Measurements from ENCODE around the gene SLCO2B1. TPM values are rescaled to one million over a fixed set of nuclear protein-coding genes. Genes with fewer than 3 reads are reported as not detected.

SLCO2B1 gene
- polyA plus RNA-seq, 1 donor, result 81.4 TPM

- Histone ChIP-seq H3K4me1 (ENCODE audit: control insufficient read depth, insufficient read depth, low read length) (no peaks in the 10 kb centered on the region), H3K27me3 (ENCODE audit: control insufficient read depth, insufficient read depth, low read length) (peaks cover 2% of the 10 kb centered on the region), H3K9me3 (ENCODE audit: control insufficient read depth, low read depth, low read length) (no peaks in the 10 kb centered on the region), H3K4me3 (ENCODE audit: low read length) (no peak overlapping the region), H3K27ac (ENCODE audit: low read length) (no peak overlapping the region), H3K36me3 (ENCODE audit: control insufficient read depth, insufficient read depth, low read length) (no peaks in the 10 kb centered on the region)
- DNase-seq, result peak; percentile 72 to 77
- no CpG with 5 or more reads among the region's 8 CpGs for WGBS (ENCODE audit: insufficient coverage, low lambda C conversion rate)
Measured at GRCh38 chr11:75214411-75214821, 63.5 kb downstream of the SLCO2B1 start.

- H3K27ac ChIP-seq (ENCODE audit: low read length), result no peak overlapping the region
- no peak for DNase-seq
- no peaks in the 10 kb centered on the region for H3K36me3 ChIP-seq (ENCODE audit: control insufficient read depth, insufficient read depth, low read length)
- H3K4me3 ChIP-seq (ENCODE audit: low read length), result no peak overlapping the region
- H3K4me1 ChIP-seq (ENCODE audit: control insufficient read depth, insufficient read depth, low read length), result no peaks in the 10 kb centered on the region
- H3K9me3 ChIP-seq (ENCODE audit: control insufficient read depth, low read depth, low read length), result no peaks in the 10 kb centered on the region
- peaks cover 2% of the 10 kb centered on the region for H3K27me3 ChIP-seq (ENCODE audit: control insufficient read depth, insufficient read depth, low read length)
Measured at GRCh38 chr11:75214843-75215242, 63.9 kb downstream of the SLCO2B1 start.

- Histone ChIP-seq H3K4me1 (ENCODE audit: control insufficient read depth, insufficient read depth, low read length) (no peaks in the 10 kb centered on the region), H3K27me3 (ENCODE audit: control insufficient read depth, insufficient read depth, low read length) (peaks cover 2% of the 10 kb centered on the region), H3K9me3 (ENCODE audit: control insufficient read depth, low read depth, low read length) (no peaks in the 10 kb centered on the region), H3K27ac (ENCODE audit: low read length) (no peak overlapping the region), H3K4me3 (ENCODE audit: low read length) (no peak overlapping the region), H3K36me3 (ENCODE audit: control insufficient read depth, insufficient read depth, low read length) (no peaks in the 10 kb centered on the region)
- no CpG with 5 or more reads among the region's 2 CpGs for WGBS (ENCODE audit: insufficient coverage, low lambda C conversion rate)
- DNase-seq, result peak in 1 of 2 donors; percentile 55
Measured at GRCh38 chr11:75219869-75220268, 69.0 kb downstream of the SLCO2B1 start.

- no peak overlapping the region for H3K27ac ChIP-seq (ENCODE audit: low read length)
- no peaks in the 10 kb centered on the region for H3K27me3 ChIP-seq (ENCODE audit: control insufficient read depth, insufficient read depth, low read length)
- H3K9me3 ChIP-seq (ENCODE audit: control insufficient read depth, low read depth, low read length), result no peaks in the 10 kb centered on the region
- no peaks in the 10 kb centered on the region for H3K4me1 ChIP-seq (ENCODE audit: control insufficient read depth, insufficient read depth, low read length)
- DNase-seq, result peak in 1 of 2 donors; percentile 19
- WGBS (ENCODE audit: insufficient coverage, low lambda C conversion rate), result no CpG with 5 or more reads among the region's 5 CpGs
- no peaks in the 10 kb centered on the region for H3K36me3 ChIP-seq (ENCODE audit: control insufficient read depth, insufficient read depth, low read length)
- no peak overlapping the region for H3K4me3 ChIP-seq (ENCODE audit: low read length)
Measured at GRCh38 chr11:75223954-75224643, 73.2 kb downstream of the SLCO2B1 start.

GRCh38 chr11:75225794-75226193, 74.9 kb downstream of the SLCO2B1 start:
- peaks cover 4% of the 10 kb centered on the region for H3K27me3 ChIP-seq (ENCODE audit: control insufficient read depth, insufficient read depth, low read length)
- no peak overlapping the region for H3K4me3 ChIP-seq (ENCODE audit: low read length)
- WGBS (ENCODE audit: insufficient coverage, low lambda C conversion rate), result no CpG with 5 or more reads among the region's 4 CpGs
- H3K36me3 ChIP-seq (ENCODE audit: control insufficient read depth, insufficient read depth, low read length), result no peaks in the 10 kb centered on the region
- no peak for DNase-seq
- H3K4me1 ChIP-seq (ENCODE audit: control insufficient read depth, insufficient read depth, low read length), result no peaks in the 10 kb centered on the region
- H3K27ac ChIP-seq (ENCODE audit: low read length), result no peak overlapping the region
- no peaks in the 10 kb centered on the region for H3K9me3 ChIP-seq (ENCODE audit: control insufficient read depth, low read depth, low read length)

- H3K36me3 ChIP-seq (ENCODE audit: control insufficient read depth, insufficient read depth, low read length), result no peaks in the 10 kb centered on the region
- H3K4me1 ChIP-seq (ENCODE audit: control insufficient read depth, insufficient read depth, low read length), result no peaks in the 10 kb centered on the region
- no CpG with 5 or more reads among the region's 2 CpGs for WGBS (ENCODE audit: insufficient coverage, low lambda C conversion rate)
- H3K4me3 ChIP-seq (ENCODE audit: low read length), result no peak overlapping the region
- peaks cover 4% of the 10 kb centered on the region for H3K27me3 ChIP-seq (ENCODE audit: control insufficient read depth, insufficient read depth, low read length)
- H3K9me3 ChIP-seq (ENCODE audit: control insufficient read depth, low read depth, low read length), result no peaks in the 10 kb centered on the region
- no peak for DNase-seq
- no peak overlapping the region for H3K27ac ChIP-seq (ENCODE audit: low read length)
Measured at GRCh38 chr11:75229466-75229865, 78.6 kb downstream of the SLCO2B1 start.

- no peaks in the 10 kb centered on the region for H3K4me1 ChIP-seq (ENCODE audit: control insufficient read depth, insufficient read depth, low read length)
- H3K27ac ChIP-seq (ENCODE audit: low read length), result no peak overlapping the region
- no peak for DNase-seq
- no peak overlapping the region for H3K4me3 ChIP-seq (ENCODE audit: low read length)
- H3K27me3 ChIP-seq (ENCODE audit: control insufficient read depth, insufficient read depth, low read length), result peaks cover 5% of the 10 kb centered on the region
- H3K36me3 ChIP-seq (ENCODE audit: control insufficient read depth, insufficient read depth, low read length), result no peaks in the 10 kb centered on the region
- H3K9me3 ChIP-seq (ENCODE audit: control insufficient read depth, low read depth, low read length), result no peaks in the 10 kb centered on the region
- WGBS (ENCODE audit: insufficient coverage, low lambda C conversion rate), result 80% methylated on average over 1 of the region's 2 CpGs
Measured at GRCh38 chr11:75230621-75231020, 79.7 kb downstream of the SLCO2B1 start.

- Histone ChIP-seq H3K4me1 (ENCODE audit: control insufficient read depth, insufficient read depth, low read length) (no peaks in the 10 kb centered on the region), H3K9me3 (ENCODE audit: control insufficient read depth, low read depth, low read length) (no peaks in the 10 kb centered on the region), H3K4me3 (ENCODE audit: low read length) (no peak overlapping the region), H3K27me3 (ENCODE audit: control insufficient read depth, insufficient read depth, low read length) (peaks cover 18% of the 10 kb centered on the region), H3K27ac (ENCODE audit: low read length) (no peak overlapping the region), H3K36me3 (ENCODE audit: control insufficient read depth, insufficient read depth, low read length) (no peaks in the 10 kb centered on the region)
- DNase-seq, result peak; percentile 15 to 20
- 60% methylated on average over 1 of the region's 3 CpGs for WGBS (ENCODE audit: insufficient coverage, low lambda C conversion rate)
Measured at GRCh38 chr11:75233754-75234172, 82.9 kb downstream of the SLCO2B1 start.

GRCh38 chr11:75236062-75236461, 85.2 kb downstream of the SLCO2B1 start:
- H3K27ac ChIP-seq (ENCODE audit: low read length), result no peak overlapping the region
- no peak for DNase-seq
- no peaks in the 10 kb centered on the region for H3K9me3 ChIP-seq (ENCODE audit: control insufficient read depth, low read depth, low read length)
- no peak overlapping the region for H3K4me3 ChIP-seq (ENCODE audit: low read length)
- no peaks in the 10 kb centered on the region for H3K36me3 ChIP-seq (ENCODE audit: control insufficient read depth, insufficient read depth, low read length)
- peaks cover 4% of the 10 kb centered on the region for H3K4me1 ChIP-seq (ENCODE audit: control insufficient read depth, insufficient read depth, low read length)
- WGBS (ENCODE audit: insufficient coverage, low lambda C conversion rate), result no CpG with 5 or more reads among the region's 8 CpGs
- peaks cover 34% of the 10 kb centered on the region for H3K27me3 ChIP-seq (ENCODE audit: control insufficient read depth, insufficient read depth, low read length)

GRCh38 chr11:75237050-75237449, 86.1 kb downstream of the SLCO2B1 start:
- WGBS (ENCODE audit: insufficient coverage, low lambda C conversion rate), result no CpG with 5 or more reads among the region's 8 CpGs
- H3K4me3 ChIP-seq (ENCODE audit: low read length), result no peak overlapping the region
- no peaks in the 10 kb centered on the region for H3K9me3 ChIP-seq (ENCODE audit: control insufficient read depth, low read depth, low read length)
- peaks cover 4% of the 10 kb centered on the region for H3K4me1 ChIP-seq (ENCODE audit: control insufficient read depth, insufficient read depth, low read length)
- H3K27ac ChIP-seq (ENCODE audit: low read length), result no peak overlapping the region
- DNase-seq, result no peak
- peaks cover 35% of the 10 kb centered on the region for H3K27me3 ChIP-seq (ENCODE audit: control insufficient read depth, insufficient read depth, low read length)
- no peaks in the 10 kb centered on the region for H3K36me3 ChIP-seq (ENCODE audit: control insufficient read depth, insufficient read depth, low read length)
